ENCODE measurements around the gene CASP2. TPM values are rescaled to one million over a fixed set of nuclear protein-coding genes. Genes with fewer than 3 reads are reported as not detected.

CASP2 gene
- total RNA-seq, 1 experiment from 2014 or later, result 62.0 TPM

GRCh38 chr7:143343596-143343995 lies 55.4 kb downstream of the CASP2 start:
- H3K9me3 ChIP-seq, result no peaks in the 10 kb centered on the region
- CTCF ChIA-PET, result no interaction called here
- TF ChIP-seq, protein P1, sequence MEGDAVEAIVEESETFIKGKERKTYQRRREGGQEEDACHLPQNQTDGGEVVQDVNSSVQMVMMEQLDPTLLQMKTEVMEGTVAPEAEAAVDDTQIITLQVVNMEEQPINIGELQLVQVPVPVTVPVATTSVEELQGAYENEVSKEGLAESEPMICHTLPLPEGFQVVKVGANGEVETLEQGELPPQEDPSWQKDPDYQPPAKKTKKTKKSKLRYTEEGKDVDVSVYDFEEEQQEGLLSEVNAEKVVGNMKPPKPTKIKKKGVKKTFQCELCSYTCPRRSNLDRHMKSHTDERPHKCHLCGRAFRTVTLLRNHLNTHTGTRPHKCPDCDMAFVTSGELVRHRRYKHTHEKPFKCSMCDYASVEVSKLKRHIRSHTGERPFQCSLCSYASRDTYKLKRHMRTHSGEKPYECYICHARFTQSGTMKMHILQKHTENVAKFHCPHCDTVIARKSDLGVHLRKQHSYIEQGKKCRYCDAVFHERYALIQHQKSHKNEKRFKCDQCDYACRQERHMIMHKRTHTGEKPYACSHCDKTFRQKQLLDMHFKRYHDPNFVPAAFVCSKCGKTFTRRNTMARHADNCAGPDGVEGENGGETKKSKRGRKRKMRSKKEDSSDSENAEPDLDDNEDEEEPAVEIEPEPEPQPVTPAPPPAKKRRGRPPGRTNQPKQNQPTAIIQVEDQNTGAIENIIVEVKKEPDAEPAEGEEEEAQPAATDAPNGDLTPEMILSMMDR (IDR thresholded peaks at IDR 0.05; ENCODE audit: insufficient read depth in 1 of 2, low read depth in 1 of 2, low read length in 1 of 2, severe bottlenecking in 1 of 2, unreplicated experiment in 1 of 2), result no peak
- H3K27ac Mint-ChIP-seq (ENCODE audit: unreplicated experiment), result no peak overlapping the region
- no peak overlapping the region for H3K4me3 Mint-ChIP-seq (ENCODE audit: unreplicated experiment)
- intact Hi-C loops (cut with micrococcal nuclease; ENCODE audit: unreplicated experiment), result no loop called here
- no peaks in the 10 kb centered on the region for H3K27me3 ChIP-seq (replicated peaks; ENCODE audit: control insufficient read depth, insufficient read depth, low read length)
- H3K27me3 Mint-ChIP-seq (ENCODE audit: insufficient read depth, unreplicated experiment), result no peaks in the 10 kb centered on the region
- H3K9me3 Mint-ChIP-seq (ENCODE audit: unreplicated experiment), result no peaks in the 10 kb centered on the region
- no peak for DNase-seq
- no peaks in the 10 kb centered on the region for H3K36me3 Mint-ChIP-seq (ENCODE audit: insufficient read depth, unreplicated experiment)
- no TSS peak for BruUV-seq (replicated peaks)
- H3K4me1 Mint-ChIP-seq (ENCODE audit: low read depth, unreplicated experiment), result no peaks in the 10 kb centered on the region
- H3K4me3 ChIP-seq (ENCODE audit: low read depth, low read length), result no peak overlapping the region
- no peaks in the 10 kb centered on the region for H3K36me3 ChIP-seq (ENCODE audit: control insufficient read depth, insufficient read depth, low read length)
- POLR2A ChIA-PET, result interaction anchor here (0.6 kb wide), 1 partner anchor 16 kb away, joined by 3 read pairs; no protein-coding TSS in a partner anchor
- H3K4me1 ChIP-seq, result no peaks in the 10 kb centered on the region

GRCh38 chr7:143345428-143345900 lies 57.3 kb downstream of the CASP2 start:
- Histone ChIP-seq H3K27me3 (replicated peaks; ENCODE audit: control insufficient read depth, insufficient read depth, low read length) (no peaks in the 10 kb centered on the region), H3K4me1 (no peaks in the 10 kb centered on the region), H3K9me3 (no peaks in the 10 kb centered on the region), H3K36me3 (ENCODE audit: control insufficient read depth, insufficient read depth, low read length) (no peaks in the 10 kb centered on the region), H3K4me3 (ENCODE audit: low read depth, low read length) (peak overlapping the region; percentile 36)
- intact Hi-C loops (cut with micrococcal nuclease; ENCODE audit: unreplicated experiment), result loop anchor here (1.0 to 5.0 kb wide), 4 partner anchors 15 to 62 kb away; partner anchors contain the start of gene EPHA1
- no peaks in the 10 kb centered on the region for H3K36me3 Mint-ChIP-seq (ENCODE audit: insufficient read depth, unreplicated experiment)
- H3K27ac Mint-ChIP-seq (ENCODE audit: unreplicated experiment), result peak overlapping the region; percentile 40
- H3K4me3 Mint-ChIP-seq (ENCODE audit: unreplicated experiment), result peak overlapping the region; percentile 78
- peaks cover 6% of the 10 kb centered on the region for H3K4me1 Mint-ChIP-seq (ENCODE audit: low read depth, unreplicated experiment)
- TF ChIP-seq, protein P1 (IDR thresholded peaks at IDR 0.05; ENCODE audit: insufficient read depth in 1 of 2, low read depth in 1 of 2, low read length in 1 of 2, severe bottlenecking in 1 of 2, unreplicated experiment in 1 of 2), result peak; percentile 58 to 86
- CTCF ChIA-PET, result interaction anchor here (0.6 to 1.8 kb wide), 13 partner anchors 10 to 763 kb away, joined by 3 to 20 read pairs (median 4); no protein-coding TSS in a partner anchor
- no peaks in the 10 kb centered on the region for H3K9me3 Mint-ChIP-seq (ENCODE audit: unreplicated experiment)
- H3K27me3 Mint-ChIP-seq (ENCODE audit: insufficient read depth, unreplicated experiment), result no peaks in the 10 kb centered on the region
- no TSS peak for BruUV-seq (replicated peaks)
- DNase-seq, result peak; percentile 85 to 86
- POLR2A ChIA-PET, result interaction anchor here (1.0 kb wide), 1 partner anchor 24 kb away, joined by 4 read pairs; no protein-coding TSS in a partner anchor

DNA sequence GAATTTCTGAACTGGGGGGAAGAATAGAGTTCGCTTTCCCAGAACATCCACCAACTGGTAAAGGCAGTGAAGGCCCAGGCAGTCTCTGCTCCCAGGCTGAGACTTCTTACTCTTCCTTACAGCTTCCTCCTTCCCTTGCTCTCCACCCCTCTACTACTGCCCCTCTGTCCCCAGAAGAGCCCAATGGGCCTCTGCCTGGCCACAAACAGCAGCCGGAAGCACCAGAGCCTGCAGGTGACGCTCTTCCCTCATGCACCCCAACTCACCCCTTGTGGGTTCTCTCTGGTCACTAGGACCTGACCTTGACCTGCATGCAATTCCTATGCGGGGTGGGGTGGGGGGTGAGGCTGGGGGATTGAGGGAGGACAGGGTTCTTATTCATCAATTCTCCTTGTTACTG lies 57.9 kb downstream of the CASP2 start:
- Histone ChIP-seq H3K36me3 (ENCODE audit: control insufficient read depth, insufficient read depth, low read length) (no peaks in the 10 kb centered on the region), H3K4me3 (ENCODE audit: low read depth, low read length) (peak overlapping the region; percentile 36; the same call in 1 of the 2 replicates), H3K4me1 (0 out of 2 replicates have a peak, but pooled peaks cover 1% of the 10 kb centered on the region), H3K27me3 (replicated peaks; ENCODE audit: control insufficient read depth, insufficient read depth, low read length) (no peaks in the 10 kb centered on the region), H3K9me3 (no peaks in the 10 kb centered on the region)
- peaks cover 7% of the 10 kb centered on the region for H3K4me1 Mint-ChIP-seq (ENCODE audit: low read depth, unreplicated experiment)
- H3K36me3 Mint-ChIP-seq (ENCODE audit: insufficient read depth, unreplicated experiment), result no peaks in the 10 kb centered on the region
- H3K9me3 Mint-ChIP-seq (ENCODE audit: unreplicated experiment), result no peaks in the 10 kb centered on the region
- TF ChIP-seq, protein P1 (IDR thresholded peaks at IDR 0.05; ENCODE audit: insufficient read depth in 1 of 2, low read depth in 1 of 2, low read length in 1 of 2, severe bottlenecking in 1 of 2, unreplicated experiment in 1 of 2), result peak in 1 of 2 experiments; percentile 5
- intact Hi-C loops (cut with micrococcal nuclease; ENCODE audit: unreplicated experiment), result loop anchor here (5.0 kb wide), 1 partner anchor 61 kb away; the partner anchor contains the start of gene EPHA1
- ChIA-PET CTCF (interaction anchor here (0.6 to 1.8 kb wide), 10 partner anchors 9 to 762 kb away, joined by 3 to 20 read pairs (median 4); no protein-coding TSS in a partner anchor), POLR2A (interaction anchor here (1.0 kb wide), 1 partner anchor 24 kb away, joined by 4 read pairs; no protein-coding TSS in a partner anchor)
- no TSS peak for BruUV-seq (replicated peaks)
- DNase-seq, result no peak
- peak overlapping the region; percentile 78 for H3K4me3 Mint-ChIP-seq (ENCODE audit: unreplicated experiment)
- peak overlapping the region; percentile 40 for H3K27ac Mint-ChIP-seq (ENCODE audit: unreplicated experiment)
- no peaks in the 10 kb centered on the region for H3K27me3 Mint-ChIP-seq (ENCODE audit: insufficient read depth, unreplicated experiment)

Data from Caco-2 (cell line).